Forelimb muscle (tissue), 1 donor: ENCODE data around the gene MSH3. TPM values are rescaled to one million over a fixed set of nuclear protein-coding genes. Genes with fewer than 3 reads are reported as not detected.
"Not testable (repeated sequence)": the region's sequence is repeated elsewhere in the genome, so short reads cannot be mapped to it uniquely, and the experiment has no call there.

Experiments used
- DNase-seq: peaks from one replicate; pipeline ENCODE4 v3.0.0-alpha.2; 2013; ENCODE audit warnings: low read depth
- polyA plus RNA-seq: library from polyadenylated mRNA; unstranded; fragments of 120-200 nt; gene quantifications from one replicate; pipeline ENCODE4 v1.2.1, GENCODE V29; 2013; ENCODE audit not compliant: insufficient read length

The MSH3 gene
- polyA plus RNA-seq, 1 donor, result 12.6 TPM

DNA sequence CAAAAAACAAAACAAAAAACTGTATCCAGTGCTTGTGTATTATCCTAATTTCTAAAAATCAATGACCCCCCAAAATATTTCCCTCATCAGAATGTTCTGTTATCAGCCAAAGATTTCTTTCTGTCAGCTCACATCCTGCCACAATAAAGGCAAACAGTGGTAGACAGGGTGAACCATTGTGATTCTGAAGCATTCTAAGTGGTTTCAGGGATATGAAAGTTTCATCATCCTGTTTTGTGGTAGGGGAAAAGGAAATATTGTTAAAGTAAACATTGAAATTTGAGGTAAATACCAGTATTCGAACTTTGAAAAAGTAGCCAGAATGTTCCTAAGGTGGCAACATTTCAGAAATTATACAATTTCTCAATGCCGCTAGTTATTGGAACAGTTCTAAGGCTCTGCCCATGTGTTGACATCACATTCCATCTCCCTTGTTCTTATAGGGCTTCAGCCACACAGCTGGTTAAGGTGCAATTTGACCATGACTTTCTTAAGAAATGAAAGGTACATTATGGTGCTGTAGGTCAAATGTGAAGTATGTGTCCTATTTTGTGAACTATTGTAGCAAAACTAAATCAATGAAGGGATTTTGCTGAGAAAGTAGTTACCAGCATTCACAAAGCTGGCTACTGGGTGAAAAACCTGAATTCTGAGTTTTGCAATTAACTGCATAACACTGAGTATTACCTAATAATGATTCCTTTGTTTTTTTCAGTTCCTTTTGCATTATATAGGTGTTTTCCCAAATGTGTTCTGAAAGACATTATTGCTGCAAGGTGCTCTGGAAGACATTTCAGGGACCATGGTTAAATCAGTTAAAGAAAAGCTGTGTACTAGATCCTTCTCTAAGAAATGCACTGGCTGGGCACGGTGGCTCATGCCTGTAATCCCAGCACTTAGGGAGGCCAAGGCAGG is 198.1 kb downstream of the MSH3 start:
- no peak for DNase-seq

DNA sequence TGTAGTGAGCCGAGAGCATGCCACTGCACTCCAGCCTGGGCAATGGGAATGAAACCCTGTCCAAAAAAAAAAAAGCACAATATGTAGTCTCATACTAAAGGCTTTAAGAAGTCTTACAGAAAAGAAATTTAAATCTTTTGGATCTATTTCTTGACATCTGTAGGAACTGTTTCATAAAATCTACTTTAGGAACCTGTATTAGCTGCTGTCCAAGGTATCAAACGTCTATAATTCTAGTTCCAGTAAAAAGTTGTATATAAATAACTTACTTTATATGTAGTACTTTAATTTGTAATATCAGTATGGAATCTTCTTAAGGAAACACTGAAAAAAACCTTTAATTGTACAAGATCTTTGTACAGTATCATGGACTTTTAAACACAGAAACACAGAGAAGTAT is 199.0 kb downstream of the MSH3 start:
- DNase-seq, result no peak

DNA sequence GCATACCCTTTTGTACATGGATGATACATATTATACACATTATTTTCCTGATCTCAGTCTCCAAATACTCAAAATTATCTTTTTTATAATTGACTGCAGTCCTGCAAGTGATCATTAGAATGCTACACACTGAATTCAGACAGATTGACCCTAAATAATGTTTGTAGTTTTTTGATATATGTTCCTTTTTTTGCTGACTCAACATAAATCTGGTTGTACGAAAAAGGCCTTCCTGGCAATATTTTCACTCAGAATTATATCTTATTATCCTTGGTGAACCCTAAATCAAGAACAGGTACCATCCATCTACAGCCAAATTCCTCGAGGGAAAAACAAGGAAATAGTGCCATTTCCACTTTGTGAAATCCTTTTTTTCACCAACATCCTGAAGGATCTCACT is 200.1 kb downstream of the MSH3 start:
- DNase-seq, result no peak

DNA sequence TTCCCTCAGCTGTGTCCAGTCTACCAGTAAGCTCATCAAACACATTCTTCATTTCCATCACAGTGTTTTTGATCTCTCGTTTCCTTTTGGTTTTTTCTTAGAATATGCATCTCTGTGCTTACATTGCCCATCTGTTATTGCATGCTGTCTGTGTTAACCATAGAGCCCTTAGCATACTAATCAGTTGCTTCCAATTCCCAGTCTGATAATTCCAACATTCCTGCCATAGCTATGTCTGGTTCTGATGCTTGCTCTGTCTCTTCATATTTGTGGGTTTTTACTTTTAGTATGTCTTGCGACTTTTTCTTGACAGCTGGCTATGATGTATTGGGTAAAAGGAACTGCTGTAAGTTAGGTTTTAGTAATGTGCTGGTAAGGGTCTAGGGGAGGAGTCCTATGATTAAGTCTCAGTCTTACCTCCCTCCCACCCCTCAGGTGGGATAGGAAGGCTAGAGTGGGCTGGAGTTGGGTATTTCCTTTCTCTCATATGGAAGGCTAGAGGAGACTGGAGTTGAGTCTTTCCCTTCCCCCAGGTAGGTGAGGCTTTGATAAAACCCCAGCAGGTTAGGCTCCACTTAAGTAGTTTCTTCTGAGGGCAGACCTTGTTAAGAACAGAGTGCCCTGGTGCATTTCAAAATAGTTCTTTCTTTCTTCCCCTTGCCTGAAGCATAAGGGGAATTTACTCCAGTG is 206.6 kb downstream of the MSH3 start:
- DNase-seq, result no peak

DNA sequence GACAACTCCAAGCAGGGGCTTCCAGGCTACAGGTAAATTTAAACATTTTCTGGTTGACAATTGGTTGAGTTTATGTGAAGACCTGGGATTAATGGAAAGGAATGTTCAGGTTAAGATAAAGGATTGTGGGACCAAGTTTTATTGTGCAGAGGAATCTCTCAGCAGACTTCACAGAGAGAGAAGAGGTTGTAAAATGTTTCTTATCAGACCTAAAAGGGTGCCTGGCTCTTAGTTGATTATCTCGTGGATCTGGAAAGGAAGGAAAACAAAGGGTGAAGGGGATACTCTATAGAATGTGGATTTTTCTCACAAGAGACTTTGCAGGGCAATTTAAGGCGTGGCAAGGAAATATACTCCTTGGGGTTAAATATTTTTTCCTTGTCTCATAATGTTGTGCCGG is 209.3 kb downstream of the MSH3 start:
- no peak for DNase-seq

DNA sequence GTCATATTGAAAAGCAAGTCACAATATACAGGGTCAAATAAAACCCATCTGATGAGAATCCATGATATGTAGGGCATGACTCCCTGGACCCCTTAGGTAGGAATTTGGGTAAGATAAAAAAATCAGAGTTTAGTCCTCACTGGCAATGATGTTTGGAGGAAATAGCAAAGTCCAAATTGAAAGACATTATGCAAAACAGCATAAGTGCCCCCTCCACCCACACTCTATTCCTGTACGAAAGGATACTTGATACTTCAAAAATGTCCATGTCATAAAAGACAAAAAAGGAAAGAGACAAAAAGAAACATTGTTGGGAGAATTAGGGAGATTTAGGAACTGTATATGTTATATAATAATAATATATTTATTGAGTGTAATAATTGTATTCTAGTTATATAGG is 209.7 kb downstream of the MSH3 start:
- no peak for DNase-seq

DNA sequence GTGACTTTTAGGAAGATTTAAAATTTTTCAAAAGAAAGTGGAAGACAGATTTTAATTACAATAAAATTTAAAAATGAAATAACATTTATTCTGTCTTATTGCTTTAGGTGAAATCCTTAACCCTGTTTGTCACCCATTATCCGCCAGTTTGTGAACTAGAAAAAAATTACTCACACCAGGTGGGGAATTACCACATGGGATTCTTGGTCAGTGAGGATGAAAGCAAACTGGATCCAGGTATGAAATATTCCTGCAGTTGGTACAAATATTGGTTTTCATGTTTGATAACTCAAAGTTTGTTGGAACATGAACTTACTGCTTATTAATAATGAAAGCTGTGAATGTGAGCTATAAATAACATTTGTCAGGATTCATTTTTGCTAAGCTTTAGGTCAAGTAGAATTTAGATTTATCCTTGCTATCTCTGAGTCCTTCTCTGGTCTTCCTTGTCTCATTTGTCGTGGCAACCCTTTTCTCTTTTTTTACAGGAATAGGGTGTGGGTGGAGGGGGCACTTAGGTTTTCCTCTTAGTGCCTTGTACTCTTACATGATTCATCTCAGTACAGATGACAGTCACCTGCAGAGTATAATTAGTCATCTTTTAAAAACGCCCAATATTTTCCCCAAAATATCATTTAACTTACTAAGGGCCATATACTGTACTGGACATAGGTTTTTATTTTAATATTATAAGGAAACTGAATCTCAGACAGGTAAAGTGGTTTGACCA is 210.4 kb downstream of the MSH3 start:
- DNase-seq, result no peak

DNA sequence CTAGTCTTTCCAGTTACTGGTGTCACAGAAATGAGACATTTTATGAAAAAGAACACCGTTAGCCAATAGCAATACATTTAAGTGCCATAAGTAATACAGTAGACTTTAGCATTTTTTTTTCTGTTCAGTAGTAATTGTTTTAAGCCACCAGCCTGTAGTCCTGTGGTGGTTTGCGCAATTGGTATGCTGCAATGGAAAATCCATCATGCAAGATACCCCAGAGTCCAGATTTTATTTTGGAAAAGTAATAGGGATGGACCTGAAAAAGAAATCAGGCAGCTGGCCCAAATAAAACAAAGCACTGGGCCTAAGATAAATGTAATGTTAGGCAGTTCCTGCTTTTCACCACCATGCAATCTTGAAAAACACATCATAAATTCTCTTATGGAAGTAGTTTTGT is 211.1 kb downstream of the MSH3 start:
- DNase-seq, result no peak

DNA sequence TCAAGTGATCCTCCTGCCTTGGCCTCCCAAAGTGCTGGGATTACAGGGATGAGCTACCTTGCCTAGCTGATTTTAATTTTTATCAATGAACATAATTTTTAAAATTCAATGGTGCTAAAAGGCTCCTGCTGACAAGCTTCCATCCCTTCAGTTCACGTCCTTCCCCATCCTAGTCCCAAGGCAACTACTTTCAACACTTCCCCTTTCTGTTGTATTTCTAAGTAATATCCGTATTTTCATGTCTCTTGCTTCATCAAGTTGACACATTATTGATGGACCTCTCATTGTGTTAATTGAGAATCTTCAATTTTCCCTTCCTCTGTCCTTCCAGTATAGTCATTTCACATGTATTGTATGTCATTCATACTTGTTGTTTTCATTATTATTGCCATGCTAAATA is 211.9 kb downstream of the MSH3 start:
- DNase-seq, result no peak

DNA sequence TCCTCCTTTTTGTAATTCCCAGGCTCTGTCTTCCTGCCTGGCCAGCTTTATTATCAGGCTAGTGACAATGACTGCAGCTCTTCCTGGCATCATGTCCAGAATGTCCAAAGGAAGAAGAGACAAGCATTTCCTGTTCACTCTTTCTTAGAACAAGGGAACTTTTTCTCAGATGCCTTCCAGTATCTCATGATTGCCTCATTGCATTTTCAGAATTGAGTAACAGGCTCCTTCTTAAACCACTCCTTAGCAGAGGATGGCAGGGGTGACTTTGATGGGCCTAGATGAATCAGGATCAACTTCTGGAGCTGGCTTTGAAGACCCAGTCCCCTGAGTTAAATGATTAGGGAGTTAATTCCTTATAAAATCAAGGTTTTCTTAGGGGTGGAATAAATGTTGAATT is 212.8 kb downstream of the MSH3 start:
- DNase-seq, result no peak

DNA sequence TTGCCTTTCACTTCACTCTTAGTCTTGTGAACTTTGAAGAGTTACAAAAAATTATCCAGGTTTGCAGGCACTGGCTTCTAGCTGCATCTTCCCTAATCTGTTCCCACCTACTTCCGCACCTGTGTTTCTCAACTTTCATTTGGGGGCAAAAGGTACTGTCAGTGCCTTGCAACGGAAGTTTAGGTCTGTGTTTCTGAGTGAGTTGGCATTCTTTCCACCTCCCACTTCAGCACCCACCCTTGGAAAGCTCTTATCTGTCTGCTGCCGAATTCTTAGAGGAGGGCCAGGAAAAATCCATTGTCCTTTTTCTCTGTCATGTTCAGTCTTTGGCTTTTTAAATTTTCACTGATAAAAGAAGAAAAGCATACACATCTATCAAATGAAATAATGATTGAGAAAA is 216.0 kb downstream of the MSH3 start:
- DNase-seq, result no peak

DNA sequence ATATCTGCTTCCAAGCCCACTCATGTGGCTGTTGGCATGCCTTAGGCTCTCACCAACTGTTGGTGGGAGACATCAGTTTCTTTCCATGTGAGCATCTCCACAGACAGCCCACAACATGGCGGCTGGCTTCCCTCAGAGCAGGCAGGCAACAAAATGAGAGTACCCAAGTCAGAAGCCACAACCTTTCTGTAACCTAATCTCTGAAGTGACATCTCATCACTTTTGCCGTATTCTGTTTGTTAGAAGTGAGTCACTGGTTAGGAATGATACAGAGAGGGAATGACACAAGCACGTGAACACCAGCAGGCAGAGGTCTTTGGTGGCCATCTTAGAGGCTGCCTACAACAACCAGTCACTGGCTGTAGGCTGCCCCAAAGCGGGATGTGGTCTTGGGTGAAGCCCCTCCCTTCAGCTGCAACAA is 217.1 kb downstream of the MSH3 start:
- no peak for DNase-seq

DNA sequence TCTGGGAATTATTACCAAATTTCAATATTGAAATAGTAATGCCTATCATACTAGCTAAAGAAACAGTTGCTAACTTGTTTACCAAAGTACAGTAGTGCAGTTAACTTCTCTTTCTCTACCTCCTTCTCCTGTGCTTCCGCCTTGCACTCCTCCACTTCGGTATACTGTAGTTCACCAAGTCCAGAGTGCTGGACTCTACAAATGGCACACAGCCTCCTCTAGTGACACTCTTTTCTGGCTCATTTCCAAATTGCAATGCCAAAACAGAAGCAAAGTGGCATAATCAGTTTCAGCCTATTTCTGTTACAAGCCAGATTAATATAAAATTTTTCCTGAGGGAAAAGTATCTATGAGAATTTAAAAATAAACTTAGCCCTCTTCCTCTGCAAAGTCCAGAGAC is 219.7 kb downstream of the MSH3 start:
- no peak for DNase-seq

DNA sequence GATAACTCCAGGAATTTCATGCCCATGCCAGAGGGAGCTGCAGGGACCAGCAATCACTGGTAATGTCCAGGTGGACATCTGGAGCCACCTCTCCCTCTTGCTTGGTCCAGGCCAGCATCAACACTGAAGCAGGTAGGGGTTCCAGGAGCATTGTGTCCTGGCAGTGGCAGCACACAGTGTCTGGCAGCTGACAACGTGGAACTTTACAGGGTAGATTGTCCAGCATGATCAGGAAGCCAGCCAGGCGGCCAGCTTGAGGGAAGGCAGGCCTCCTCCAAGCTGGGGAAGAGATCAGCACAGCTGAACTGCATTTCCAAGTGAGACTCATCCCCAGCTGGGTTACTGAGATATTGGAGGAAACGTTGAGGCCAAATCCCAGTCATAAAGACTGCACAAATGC is 223.1 kb downstream of the MSH3 start:
- DNase-seq, result no peak

DNA sequence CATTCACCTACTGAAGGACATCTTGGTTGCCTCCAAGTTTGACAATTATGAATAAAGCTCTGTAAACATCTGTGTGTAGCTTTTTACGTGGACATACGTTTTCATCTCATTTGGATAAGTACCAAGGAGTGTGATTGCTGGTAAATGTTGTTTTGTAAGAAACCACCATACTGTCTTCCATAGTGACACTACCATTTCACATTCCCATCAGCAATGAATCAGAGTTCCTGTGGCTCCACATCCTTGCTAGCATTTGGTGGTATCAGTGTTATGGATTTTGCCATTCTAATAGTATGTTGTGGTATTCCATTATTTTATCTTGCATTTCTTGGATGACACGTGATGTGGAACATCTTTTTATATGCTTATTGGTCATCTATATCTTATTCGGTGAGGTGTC is 227.3 kb downstream of the MSH3 start:
- no peak for DNase-seq

DNA sequence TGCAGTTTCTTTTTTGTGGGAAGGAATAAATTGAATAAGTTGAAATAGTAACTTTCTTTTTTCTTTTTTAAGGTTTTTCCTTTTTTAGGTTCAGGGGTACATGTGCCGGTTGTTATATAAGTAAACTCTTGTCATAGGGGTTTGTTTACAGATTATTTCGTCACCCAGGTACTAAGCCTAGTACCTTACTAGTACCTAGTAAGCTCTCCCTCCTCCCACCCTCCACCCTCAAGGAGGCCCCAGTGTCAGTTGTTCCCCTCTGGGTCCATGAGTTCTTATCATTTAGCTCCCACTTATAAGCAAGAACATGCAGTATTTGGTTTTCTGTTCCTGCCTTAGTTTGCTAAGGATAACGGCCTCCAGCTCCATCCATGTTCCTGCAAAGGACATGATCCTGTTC is 228.9 kb downstream of the MSH3 start:
- not testable (repeated sequence) for DNase-seq

DNA sequence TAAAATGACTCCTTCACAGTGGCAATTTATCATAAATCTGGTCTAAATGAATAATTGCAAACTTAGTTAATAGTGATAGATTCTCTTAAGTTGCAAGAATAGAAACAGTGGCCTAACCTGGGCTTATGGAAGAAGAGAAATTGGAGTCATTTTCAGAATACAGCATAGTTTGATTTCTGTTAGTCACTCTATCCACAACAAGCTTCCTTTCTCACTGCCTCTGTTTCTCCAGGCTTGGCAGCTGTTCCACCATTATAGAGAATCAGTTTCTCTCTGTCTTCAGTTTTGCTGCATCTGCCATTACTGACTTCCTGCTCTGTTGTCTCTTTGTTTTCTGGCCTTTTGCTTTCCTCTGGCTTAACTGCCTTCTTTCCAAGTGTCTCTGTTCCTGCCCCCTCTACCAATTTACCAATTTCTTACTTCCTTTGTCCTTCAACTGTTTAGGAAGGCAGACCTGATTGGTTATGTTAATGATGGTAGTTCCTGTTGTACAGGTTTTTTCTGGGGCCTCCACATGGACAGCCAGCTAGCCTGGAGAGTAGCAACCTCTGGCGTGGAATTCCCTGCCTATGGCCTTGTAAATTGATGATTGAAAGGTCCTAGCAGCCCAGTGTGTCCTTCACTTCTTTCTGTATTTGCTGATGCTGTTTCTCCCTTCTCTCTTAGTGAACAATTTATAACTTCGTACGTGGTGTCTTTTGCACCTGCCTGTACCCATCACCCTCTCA is 229.8 kb downstream of the MSH3 start:
- DNase-seq, result no peak

DNA sequence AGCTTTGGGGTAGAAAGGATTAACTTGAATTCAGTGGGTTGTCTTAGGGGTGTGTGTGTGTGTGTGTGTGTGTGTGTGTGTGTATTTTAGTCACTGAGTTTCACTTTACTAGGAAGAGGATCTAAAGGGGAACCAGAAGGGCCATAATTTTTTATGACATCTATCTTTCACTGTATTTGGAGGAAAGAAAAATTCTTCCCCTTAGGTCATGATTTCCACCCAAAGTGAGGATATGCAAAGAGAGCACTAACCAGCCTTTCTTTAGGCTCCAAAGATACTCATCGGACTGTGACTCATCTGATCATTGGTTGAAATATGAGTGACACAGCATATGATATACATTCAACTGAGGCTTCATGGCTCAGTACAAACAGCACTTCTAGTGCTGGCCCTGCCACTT is 230.5 kb downstream of the MSH3 start:
- no peak for DNase-seq

DNA sequence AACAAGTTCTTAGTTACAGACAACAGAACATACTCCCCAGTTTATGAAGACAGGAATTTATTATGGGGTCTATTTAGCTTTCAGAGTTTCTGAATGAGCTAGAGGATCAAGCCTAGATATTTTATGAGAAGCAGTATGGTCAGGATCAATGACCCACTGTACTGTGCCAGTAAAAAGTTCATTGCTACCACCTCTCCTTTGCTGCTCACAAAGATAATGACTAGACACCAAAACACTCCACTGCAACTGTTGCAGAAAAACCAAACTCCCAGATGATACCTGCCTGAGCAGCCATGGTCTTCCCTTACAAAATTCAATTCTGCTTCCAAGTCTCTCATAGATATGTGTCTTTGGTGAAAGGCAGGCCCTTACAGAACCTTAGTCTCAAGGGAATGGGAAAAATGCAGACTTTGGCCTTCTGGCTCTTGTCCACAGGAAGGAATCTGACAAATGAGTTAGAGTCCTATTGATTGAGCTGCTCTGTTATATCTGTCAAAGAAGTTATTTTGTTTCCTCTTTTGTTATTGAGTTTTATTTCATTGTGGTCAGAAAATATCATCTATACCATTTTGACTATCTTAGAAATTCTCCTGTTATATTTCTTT is 231.0 kb downstream of the MSH3 start:
- no peak for DNase-seq

DNA sequence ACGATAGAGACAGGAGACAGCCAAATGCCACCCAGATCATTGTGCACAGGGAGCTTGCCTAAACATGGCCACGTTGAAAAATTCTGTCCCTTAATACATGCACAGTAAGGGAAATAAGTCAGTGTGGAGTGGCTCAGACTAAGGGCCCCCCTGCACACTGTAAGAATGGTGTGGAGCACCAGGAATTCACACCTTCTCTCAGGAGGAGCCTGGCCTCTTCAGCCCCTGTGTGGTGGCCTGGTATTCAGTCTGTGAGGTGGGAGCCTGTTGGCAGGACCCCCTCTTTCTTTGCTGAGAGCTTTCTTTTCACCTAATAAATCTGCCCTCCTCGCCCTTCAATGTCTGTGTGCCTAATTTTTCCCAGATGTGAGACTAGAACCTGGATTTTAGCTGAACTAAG is 239.6 kb downstream of the MSH3 start:
- no peak for DNase-seq

DNA sequence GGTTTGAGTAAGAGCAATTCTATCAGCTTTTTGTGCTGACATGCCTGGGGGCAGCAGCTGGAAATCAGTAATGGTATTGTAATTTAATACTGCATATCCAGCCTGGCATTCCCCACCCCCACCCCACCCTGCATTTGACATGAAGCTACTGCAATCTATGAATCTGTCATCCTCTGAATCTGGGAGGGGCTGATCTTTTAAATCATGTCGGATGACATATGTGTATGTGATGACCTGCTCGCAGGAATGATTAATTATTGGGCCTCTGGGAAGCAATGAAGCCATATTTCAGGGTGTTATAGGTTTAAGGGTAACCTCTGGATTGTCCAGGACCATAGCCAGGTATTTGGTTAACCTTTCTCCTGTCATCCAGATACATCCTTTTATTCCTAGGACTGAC is 241.1 kb downstream of the MSH3 start:
- DNase-seq, result no peak
